ENCODE results near the gene ZNF565. TPM values are rescaled to one million over a fixed set of nuclear protein-coding genes. Genes with fewer than 3 reads are reported as not detected.

The ZNF565 gene
- total and polyA plus RNA-seq, 12 donors = 2.0 to 7.5 (median 4.0) TPM

GRCh38 chr19:36140304-36141038 lies 74.0 kb downstream of the ZNF565 start:
- Histone ChIP-seq H3K27ac (peak overlapping the region; percentile 96 to 99 (median 99)), H3K36me3 (replicated peaks in 1 of 2) (peaks cover 0 to 37% of the 10 kb centered on the region in 2 donors), H3K27me3 (no peaks in the 10 kb centered on the region), H3K4me3 (peak overlapping the region; percentile 66 to 98 (median 82)), H3K9me3 (replicated peaks in 1 of 3) (no peaks in the 10 kb centered on the region), H3K4me1 (replicated peaks in 1 of 2) (peaks cover 16 to 21% of the 10 kb centered on the region in 2 donors)
- TF ChIP-seq, protein P1, sequence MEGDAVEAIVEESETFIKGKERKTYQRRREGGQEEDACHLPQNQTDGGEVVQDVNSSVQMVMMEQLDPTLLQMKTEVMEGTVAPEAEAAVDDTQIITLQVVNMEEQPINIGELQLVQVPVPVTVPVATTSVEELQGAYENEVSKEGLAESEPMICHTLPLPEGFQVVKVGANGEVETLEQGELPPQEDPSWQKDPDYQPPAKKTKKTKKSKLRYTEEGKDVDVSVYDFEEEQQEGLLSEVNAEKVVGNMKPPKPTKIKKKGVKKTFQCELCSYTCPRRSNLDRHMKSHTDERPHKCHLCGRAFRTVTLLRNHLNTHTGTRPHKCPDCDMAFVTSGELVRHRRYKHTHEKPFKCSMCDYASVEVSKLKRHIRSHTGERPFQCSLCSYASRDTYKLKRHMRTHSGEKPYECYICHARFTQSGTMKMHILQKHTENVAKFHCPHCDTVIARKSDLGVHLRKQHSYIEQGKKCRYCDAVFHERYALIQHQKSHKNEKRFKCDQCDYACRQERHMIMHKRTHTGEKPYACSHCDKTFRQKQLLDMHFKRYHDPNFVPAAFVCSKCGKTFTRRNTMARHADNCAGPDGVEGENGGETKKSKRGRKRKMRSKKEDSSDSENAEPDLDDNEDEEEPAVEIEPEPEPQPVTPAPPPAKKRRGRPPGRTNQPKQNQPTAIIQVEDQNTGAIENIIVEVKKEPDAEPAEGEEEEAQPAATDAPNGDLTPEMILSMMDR (IDR thresholded peaks at IDR 0.05) = no peak
- TF ChIP-seq POLR2A (IDR thresholded peaks at IDR 0.05) = no peak
- DNase-seq = peak in 6 of 7 donors; percentile 57 to 78 (median 66)
- intact Hi-C loops (cut with DNase I) = no loop called here
- WGBS, 4 donors = 0 to 2% (median 1%) methylated on average over 21 to 31 of the region's 31 CpGs

GRCh38 chr19:36139473-36140303 lies 74.8 kb downstream of the ZNF565 start, which contains the start of gene CAPNS1:
Gene CAPNS1 (plus strand): TSS chr19:36140066. CDS start chr19:36141012, 946 bp downstream.
- peak; percentile 96 to 98 (median 97) for DNase-seq
- Histone ChIP-seq H3K27me3 (no peaks in the 10 kb centered on the region), H3K4me1 (replicated peaks in 1 of 2) (peaks cover 16 to 21% of the 10 kb centered on the region in 2 donors), H3K9me3 (replicated peaks in 1 of 3) (no peaks in the 10 kb centered on the region), H3K27ac (peak within 1 kb of the TSS; percentile 96 to 99 (median 99)), H3K36me3 (replicated peaks in 1 of 2) (peaks cover 0 to 30% of the 10 kb centered on the region in 2 donors), H3K4me3 (peak within 1 kb of the TSS; percentile 66 to 98 (median 82))
- WGBS, 4 donors = 0 to 1% (median 0%) methylated on average over 26 to 75 of the region's 75 CpGs
- TF ChIP-seq POLR2A (IDR thresholded peaks at IDR 0.05) = peak; percentile 84 to 94
- TF ChIP-seq, protein P1 (IDR thresholded peaks at IDR 0.05) = no peak
- intact Hi-C loops (cut with DNase I) = no loop called here

DNA sequence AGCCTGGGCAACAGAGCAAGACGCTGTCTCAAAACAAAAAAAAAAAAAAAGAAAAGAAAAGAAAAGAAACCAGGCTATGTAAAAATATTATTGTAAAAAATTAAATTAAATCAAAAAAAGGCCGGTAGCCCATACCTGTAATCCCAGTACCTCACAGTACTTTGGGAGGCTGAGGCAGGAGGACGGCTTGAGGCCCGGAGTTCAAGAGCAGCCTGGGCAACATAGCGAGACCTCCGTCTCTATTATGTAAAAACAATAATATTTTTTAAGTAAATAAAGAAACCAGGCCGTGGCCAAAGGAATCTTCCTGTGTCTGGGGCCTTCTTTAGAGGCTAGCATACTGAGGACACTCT lies 75.4 kb downstream of the ZNF565 start:
- Histone ChIP-seq H3K27me3 (no peaks in the 10 kb centered on the region), H3K36me3 (replicated peaks in 1 of 2) (peaks cover 0 to 24% of the 10 kb centered on the region in 2 donors), H3K4me3 (peak overlapping the region in 2 of 4 donors; percentile 71 to 94), H3K9me3 (replicated peaks in 1 of 3) (no peaks in the 10 kb centered on the region), H3K27ac (peak overlapping the region; percentile 96 to 99 (median 99)), H3K4me1 (replicated peaks in 1 of 2) (peaks cover 16 to 21% of the 10 kb centered on the region in 2 donors)
- TF ChIP-seq, protein P1 (IDR thresholded peaks at IDR 0.05) = no peak
- TF ChIP-seq POLR2A (IDR thresholded peaks at IDR 0.05) = no peak
- intact Hi-C loops (cut with DNase I) = no loop called here
- WGBS, 4 donors = 57 to 63% (median 60%) methylated on average over 7 of the region's 7 CpGs
- DNase-seq = no peak
